HepG2 (cell line): ENCODE data around the gene GPX5. TPM values are rescaled to one million over a fixed set of nuclear protein-coding genes. Genes with fewer than 3 reads are reported as not detected.
A peak's percentile ranks its signal among the peaks of the same experiment; 100 is the strongest.

Experiments
- CEBPZ ChIP-seq: IDR thresholded peaks from 2 replicates; pipeline ENCODE4 v1.6.1; 2012; ENCODE audit warnings: low read length, improper control_type of control experiment
- FOXP4 ChIP-seq: sonication (generic); formaldehyde crosslinking; IDR thresholded peaks from 2 replicates; pipeline ENCODE4 v1.4.0; 2020; ENCODE audit warnings: missing genetic modification reagents
- HES4 ChIP-seq: sonication (generic); formaldehyde crosslinking; IDR thresholded peaks from 2 replicates; pipeline ENCODE4 v1.9.0; 2021; ENCODE audit warnings: mild to moderate bottlenecking, missing genetic modification reagents, borderline replicate concordance
- HNF1A ChIP-seq, 2 experiments: sonication (generic) in 1 of 2; formaldehyde crosslinking in 1 of 2; IDR thresholded peaks; 2 replicates each; pipeline versions ENCODE4 v1.4.0 to v1.6.1; 2016 to 2020; ENCODE audit warnings: borderline replicate concordance in 1 of 2, low read depth in 1 of 2, mild to moderate bottlenecking in 1 of 2, missing genetic modification reagents in 1 of 2
- KLF9 ChIP-seq: IDR thresholded peaks from 2 replicates; pipeline ENCODE4 v1.6.1; 2016; ENCODE audit warnings: low read depth
- MED1 ChIP-seq: sonication (generic); formaldehyde crosslinking; IDR thresholded peaks from 2 replicates; pipeline ENCODE4 v1.4.0; 2020; ENCODE audit warnings: missing genetic modification reagents
- RERE ChIP-seq: IDR thresholded peaks from 2 replicates; pipeline ENCODE4 v1.6.1; 2016; ENCODE audit warnings: low read depth, missing genetic modification reagents, missing compliant biosample characterization
- SP2 ChIP-seq: sonication (generic); formaldehyde crosslinking; IDR thresholded peaks from 2 replicates; pipeline ENCODE4 v1.5.1; 2020; ENCODE audit warnings: mild to moderate bottlenecking, missing genetic modification reagents
- TSC22D2 ChIP-seq: sonication (generic); formaldehyde crosslinking; IDR thresholded peaks from 2 replicates; pipeline ENCODE4 v1.5.1; 2020; ENCODE audit warnings: missing genetic modification reagents, mild to moderate bottlenecking, borderline replicate concordance
- ZMYM4 ChIP-seq: sonication (generic); formaldehyde crosslinking; IDR thresholded peaks from 2 replicates; pipeline ENCODE4 v1.8.1; 2023; ENCODE audit warnings: mild to moderate bottlenecking, missing genetic modification reagents
- ZNF143 ChIP-seq: sonication (generic); formaldehyde crosslinking; IDR thresholded peaks from 2 replicates; pipeline ENCODE4 v1.4.0; 2020; ENCODE audit warnings: missing genetic modification reagents
- ZNF30 ChIP-seq: sonication (generic); formaldehyde crosslinking; IDR thresholded peaks from 2 replicates; pipeline ENCODE4 v1.5.0; 2020; ENCODE audit warnings: mild to moderate bottlenecking, missing genetic modification reagents
- ZNF510 ChIP-seq: sonication (generic); formaldehyde crosslinking; IDR thresholded peaks from 2 replicates; pipeline ENCODE4 v1.4.0; 2020; ENCODE audit warnings: low read depth, mild to moderate bottlenecking, missing genetic modification reagents
- ZNF567 ChIP-seq: sonication (generic); formaldehyde crosslinking; IDR thresholded peaks from 2 replicates; pipeline ENCODE4 v1.8.1; 2023; ENCODE audit warnings: mild to moderate bottlenecking, missing genetic modification reagents, borderline replicate concordance
- ZNF7 ChIP-seq: IDR thresholded peaks from 2 replicates; pipeline ENCODE4 v1.6.1; 2016; ENCODE audit warnings: missing biosample characterization, missing genetic modification reagents
- polyA plus RNA-seq, 8 experiments: library from polyadenylated mRNA; depleted of rRNA in 3 of 8; stranded (reverse) in 7 of 8; unstranded in 1 of 8; fragments of >200 nt; fragmentation: Illumina TruSeq in 4 of 8; extraction: Trizol in 4 of 8; gene quantifications; 2 replicates each; pipeline versions ENCODE4 v1.2.1 to v1.2.3, GENCODE V29; 2011 to 2016; ENCODE audit warnings: low read depth in 4 of 8, missing spikeins in 1 of 8, mixed read lengths in 1 of 8; ENCODE audit not compliant: insufficient read depth in 1 of 8
- total RNA-seq, 5 experiments: library from RNA; depleted of rRNA; stranded (reverse); fragments of >200 nt; fragmentation: Illumina TruSeq; extraction: Trizol; gene quantifications; 2 replicates each; pipeline ENCODE4 v1.2.3, GENCODE V29; 2016; ENCODE audit warnings: low read depth in 1 of 5

Gene GPX5
- total and polyA plus RNA-seq, 2 of the 13 experiments (the other 11 are each of a cell fraction or from before 2014, with no cell fraction given), result not detected

- no peak for TF ChIP-seq ZNF510 (CRISPR knock-in tag)
- no peak for TF ChIP-seq ZNF143 (CRISPR knock-in tag)
- TF ChIP-seq CEBPZ, result no peak
- TF ChIP-seq RERE (CRISPR knock-in tag), result no peak
- no peak for TF ChIP-seq KLF9 (CRISPR knock-in tag)
- TF ChIP-seq HNF1A (IDR thresholded peaks at IDR 0.05; ENCODE audit: low read depth), result peak; percentile 43; the same call in 1 of the 2 replicates
- no peak for TF ChIP-seq HNF1A (CRISPR knock-in tag; IDR thresholded peaks at IDR 0.05; ENCODE audit: borderline replicate concordance)
- no peak for TF ChIP-seq ZNF7 (CRISPR knock-in tag)
- no peak for TF ChIP-seq TSC22D2 (CRISPR knock-in tag)
- no peak for TF ChIP-seq HES4 (CRISPR knock-in tag)
- no peak for TF ChIP-seq ZNF30 (CRISPR knock-in tag)
- no peak for TF ChIP-seq SP2 (CRISPR knock-in tag)
- TF ChIP-seq FOXP4 (CRISPR knock-in tag), result peak; percentile 54; the same call in 1 of the 2 replicates
- TF ChIP-seq ZMYM4 (CRISPR knock-in tag), result no peak
- TF ChIP-seq ZNF567 (CRISPR knock-in tag), result no peak
- TF ChIP-seq MED1 (CRISPR knock-in tag), result no peak
These were observed 36.7 kb upstream of the GPX5 start (continued) for GRCh38 chr6:28488916-28489365.
